A673 (cell line): ENCODE results near the gene IMMP1L. TPM values are rescaled to one million over a fixed set of nuclear protein-coding genes. Genes with fewer than 3 reads are reported as not detected.
A peak's percentile ranks its signal among the peaks of the same experiment; 100 is the strongest.

ENCODE experiments used
- BruUV-seq: library from RNA; stranded (reverse); fragments of 400-500 nt; replicated peaks from 2 replicates; lab custom pipeline; 2021; lab: Mats Ljungman, UMichigan
- CTCF ChIA-PET: fragments of 300-600 bp; sonication (Branson Sonifier 250); formaldehyde crosslinking; loops from one replicate; lab custom pipeline; 2022; ENCODE audit warnings: antibody characterized with exemption; lab: Charles Lee
- POLR2A ChIA-PET: fragments of 300-600 bp; sonication (Branson Sonifier 250); formaldehyde crosslinking; loops from one replicate; lab custom pipeline; 2022; ENCODE audit warnings: antibody characterized with exemption; ENCODE audit not compliant: low non-redundant PET; lab: Charles Lee
- DNase-seq: peaks from one replicate; pipeline ENCODE4 v3.0.0-alpha.2; 2015; ENCODE audit warnings: low spot score
- H3K27ac ChIP-seq: fragments of 200-600 bp; sonication (generic); 2 replicates; pipeline ENCODE4 v1.5.1; 2016; ENCODE audit warnings: mixed run types, low read depth, mild to moderate bottlenecking, mixed read lengths, antibody characterized with exemption, low read length; ENCODE audit not compliant: poor library complexity, severe bottlenecking
- H3K27me3 ChIP-seq: fragments of 200-600 bp; sonication (generic); replicated peaks from 2 replicates; pipeline ENCODE4 v1.6.1; 2017; ENCODE audit warnings: mixed run types, low read depth, mild to moderate bottlenecking, mixed read lengths, antibody characterized with exemption, low read length; ENCODE audit not compliant: insufficient read depth, poor library complexity
- H3K36me3 ChIP-seq: fragments of 200-600 bp; sonication (generic); 2 replicates; pipeline ENCODE4 v1.6.1; 2016; ENCODE audit warnings: mixed run types, mild to moderate bottlenecking, mixed read lengths, antibody characterized with exemption, low read length; ENCODE audit not compliant: insufficient read depth, poor library complexity, severe bottlenecking
- H3K4me1 ChIP-seq: fragments of 200-600 bp; sonication (generic); 2 replicates; pipeline ENCODE4 v1.6.1; 2017; ENCODE audit warnings: mixed run types, mild to moderate bottlenecking, mixed read lengths, antibody characterized with exemption, low read length; ENCODE audit not compliant: insufficient read depth, poor library complexity, severe bottlenecking
- H3K4me3 ChIP-seq: fragments of 200-600 bp; sonication (generic); 2 replicates; pipeline ENCODE4 v1.5.1; 2016; ENCODE audit warnings: low read depth, mixed run types, mild to moderate bottlenecking, mixed read lengths, low read length; ENCODE audit not compliant: poor library complexity, severe bottlenecking
- H3K9me3 ChIP-seq: fragments of 200-600 bp; sonication (generic); 2 replicates; pipeline ENCODE4 v1.6.1; 2016; ENCODE audit warnings: mixed run types, low read depth, mild to moderate bottlenecking, mixed read lengths, antibody characterized with exemption, low read length; ENCODE audit not compliant: poor library complexity, severe bottlenecking
- EZH2 ChIP-seq: fragments of 200-600 bp; sonication (generic); IDR thresholded peaks from 2 replicates; pipeline ENCODE4 v1.6.1; 2017; ENCODE audit warnings: borderline replicate concordance, low read depth, mild to moderate bottlenecking, mixed read lengths, antibody characterized with exemption, low read length; ENCODE audit not compliant: poor library complexity, severe bottlenecking
- intact Hi-C: fragments of 100-400 bp; cut with micrococcal nuclease; formaldehyde crosslinking; loops from one replicate; pipeline ENCODE4 v1.10.0; 2022; ENCODE audit not compliant: unreplicated experiment
- total RNA-seq: library from RNA; stranded (reverse); gene quantifications from 2 replicates; pipeline ENCODE4 v1.2.3, GENCODE V29; 2021
- TF ChIP-seq, protein P1 (sequence below): fragments of 300-800, 200-600 bp; sonication (generic); conservative IDR thresholded peaks from 2 replicates; pipeline ENCODE4 v1.5.1; 2017; ENCODE audit warnings: low read depth, mild to moderate bottlenecking, antibody characterized with exemption, low read length, moderate library complexity, mixed read lengths

The IMMP1L gene
- total RNA-seq, 1 experiment from 2014 or later = 88.3 TPM

DNA sequence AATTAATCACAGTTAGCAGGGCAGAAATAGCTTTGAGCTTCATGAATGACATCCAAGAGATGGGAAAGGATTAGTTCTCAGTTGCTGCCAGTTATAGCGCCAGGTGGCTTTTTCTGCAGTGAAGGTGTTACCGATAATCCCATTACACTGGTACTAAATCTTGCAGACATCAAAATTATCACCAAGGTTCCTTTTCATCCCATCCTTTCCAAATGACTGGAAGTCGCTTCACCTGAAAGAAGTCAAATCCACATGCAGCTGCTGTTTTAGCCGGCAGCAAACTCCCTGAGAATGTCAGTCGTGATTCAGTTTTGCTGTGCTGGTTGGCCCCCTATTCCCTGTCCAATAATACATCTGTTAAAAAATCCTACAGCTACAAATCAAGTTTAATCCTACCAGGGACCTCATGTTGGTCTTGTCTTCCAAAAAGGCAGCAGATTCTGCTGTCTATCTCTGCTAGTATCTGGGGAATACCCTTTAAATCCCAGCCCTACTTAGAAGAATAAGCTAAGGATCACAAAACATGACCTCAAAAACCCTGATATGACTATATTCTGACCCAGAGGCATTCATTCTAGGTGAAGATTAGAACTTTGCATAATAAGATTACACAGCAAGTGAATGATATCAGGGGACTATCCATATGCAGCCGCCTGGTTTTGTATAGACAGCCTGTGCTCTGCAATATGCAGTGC lies 31.7 kb downstream of the IMMP1L start:
- no peaks in the 10 kb centered on the region for H3K27me3 ChIP-seq
- H3K9me3 ChIP-seq = no peaks in the 10 kb centered on the region
- BruUV-seq = no TSS peak
- peak; percentile 42 for DNase-seq
- H3K27ac ChIP-seq = no peak overlapping the region
- ChIA-PET POLR2A (no interaction called here), CTCF (no interaction called here)
- TF ChIP-seq, protein P1, sequence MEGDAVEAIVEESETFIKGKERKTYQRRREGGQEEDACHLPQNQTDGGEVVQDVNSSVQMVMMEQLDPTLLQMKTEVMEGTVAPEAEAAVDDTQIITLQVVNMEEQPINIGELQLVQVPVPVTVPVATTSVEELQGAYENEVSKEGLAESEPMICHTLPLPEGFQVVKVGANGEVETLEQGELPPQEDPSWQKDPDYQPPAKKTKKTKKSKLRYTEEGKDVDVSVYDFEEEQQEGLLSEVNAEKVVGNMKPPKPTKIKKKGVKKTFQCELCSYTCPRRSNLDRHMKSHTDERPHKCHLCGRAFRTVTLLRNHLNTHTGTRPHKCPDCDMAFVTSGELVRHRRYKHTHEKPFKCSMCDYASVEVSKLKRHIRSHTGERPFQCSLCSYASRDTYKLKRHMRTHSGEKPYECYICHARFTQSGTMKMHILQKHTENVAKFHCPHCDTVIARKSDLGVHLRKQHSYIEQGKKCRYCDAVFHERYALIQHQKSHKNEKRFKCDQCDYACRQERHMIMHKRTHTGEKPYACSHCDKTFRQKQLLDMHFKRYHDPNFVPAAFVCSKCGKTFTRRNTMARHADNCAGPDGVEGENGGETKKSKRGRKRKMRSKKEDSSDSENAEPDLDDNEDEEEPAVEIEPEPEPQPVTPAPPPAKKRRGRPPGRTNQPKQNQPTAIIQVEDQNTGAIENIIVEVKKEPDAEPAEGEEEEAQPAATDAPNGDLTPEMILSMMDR = no peak
- no peak for TF ChIP-seq EZH2
- H3K4me1 ChIP-seq = peaks cover 21% of the 10 kb centered on the region
- H3K4me3 ChIP-seq = no peak overlapping the region
- intact Hi-C loops = loop anchor here (10.0 kb wide), 1 partner anchor 373 kb away; no protein-coding TSS in a partner anchor
- no peaks in the 10 kb centered on the region for H3K36me3 ChIP-seq

DNA sequence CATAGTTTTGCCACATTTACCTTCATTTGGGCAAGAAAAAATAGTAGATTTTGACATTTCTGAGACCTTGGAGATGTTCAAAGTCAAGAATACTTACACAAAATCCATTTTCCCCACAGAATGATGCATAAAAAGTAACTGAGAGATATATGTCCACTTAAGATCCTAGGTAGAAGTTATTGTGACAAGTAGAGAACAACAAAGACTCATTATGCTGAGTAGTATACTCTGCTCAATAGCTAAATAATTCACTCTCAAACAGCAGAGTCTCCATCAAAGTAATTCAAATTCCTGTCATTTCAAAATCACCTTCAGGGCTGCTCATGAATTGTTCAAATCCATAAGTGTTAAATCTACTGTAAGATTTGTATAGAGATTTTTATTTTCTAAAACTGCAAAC lies 35.3 kb downstream of the IMMP1L start:
- ChIA-PET CTCF (no interaction called here), POLR2A (no interaction called here)
- H3K27me3 ChIP-seq = no peaks in the 10 kb centered on the region
- no peak overlapping the region for H3K27ac ChIP-seq
- H3K4me1 ChIP-seq = peaks cover 12% of the 10 kb centered on the region
- intact Hi-C loops = loop anchor here (10.0 kb wide), 1 partner anchor 369 kb away; no protein-coding TSS in a partner anchor
- no peak overlapping the region for H3K4me3 ChIP-seq
- no peaks in the 10 kb centered on the region for H3K9me3 ChIP-seq
- DNase-seq = no peak
- no peaks in the 10 kb centered on the region for H3K36me3 ChIP-seq
- BruUV-seq = no TSS peak
- no peak for TF ChIP-seq EZH2
- TF ChIP-seq, protein P1 = no peak

DNA sequence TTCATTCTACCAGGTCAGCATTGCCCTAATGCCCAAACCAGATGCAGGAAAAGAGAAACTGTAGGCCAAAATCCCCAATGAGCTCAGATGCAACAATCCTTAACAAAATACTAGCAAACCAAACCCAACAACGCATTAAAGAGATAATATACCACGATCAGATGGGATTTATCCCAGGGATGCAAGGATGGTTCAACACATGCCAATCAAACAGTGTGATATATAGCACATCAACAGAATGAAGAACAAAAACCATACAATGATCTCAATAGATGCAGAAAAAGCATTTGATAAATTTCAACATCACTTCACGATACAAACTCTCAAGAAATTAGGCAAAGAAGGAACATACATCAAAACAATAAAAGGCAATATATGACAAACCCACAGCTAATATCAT lies 45.0 kb downstream of the IMMP1L start:
- no TSS peak for BruUV-seq
- intact Hi-C loops = no loop called here
- TF ChIP-seq, protein P1 = no peak
- POLR2A ChIA-PET = no interaction called here
- Histone ChIP-seq H3K27me3 (no peaks in the 10 kb centered on the region), H3K27ac (no peak overlapping the region), H3K9me3 (peaks cover 39% of the 10 kb centered on the region), H3K4me3 (no peak overlapping the region), H3K4me1 (no peaks in the 10 kb centered on the region), H3K36me3 (peaks cover 8% of the 10 kb centered on the region)
- no peak for DNase-seq
- CTCF ChIA-PET = no interaction called here
